MG63 (cell line): Measurements from ENCODE around the gene KRT74. TPM values are rescaled to one million over a fixed set of nuclear protein-coding genes. Genes with fewer than 3 reads are reported as not detected.

Experiments used
- DNase-seq: peaks from one replicate; pipeline ENCODE4 v3.0.0-alpha.2; 2020
- H3K27me3 ChIP-seq: fragments of 250-450 bp; sonication (Bioruptor Pico); 2 replicates; pipeline ENCODE4 v1.5.1; 2020; ENCODE audit warnings: mild to moderate bottlenecking, moderate library complexity
- H3K36me3 ChIP-seq: fragments of 250-450 bp; sonication (Bioruptor Pico); 2 replicates; pipeline ENCODE4 v1.5.1; 2020; ENCODE audit warnings: mild to moderate bottlenecking, moderate library complexity
- H3K4me3 ChIP-seq: fragments of 250-450 bp; sonication (Bioruptor Pico); 2 replicates; pipeline ENCODE4 v1.5.1; 2020; ENCODE audit warnings: mild to moderate bottlenecking, moderate library complexity
- H3K9me3 ChIP-seq: fragments of 250-450 bp; sonication (Bioruptor Pico); 2 replicates; pipeline ENCODE4 v1.5.1; 2020; ENCODE audit warnings: mild to moderate bottlenecking, moderate library complexity
- total RNA-seq: library from RNA; depleted of rRNA; stranded (reverse); fragments of >200 nt; shearing (Covaris generic); gene quantifications from 2 replicates; pipeline ENCODE4 v1.2.3, GENCODE V29; 2014; ENCODE audit warnings: low replicate concordance; rRNA removed

The KRT74 gene
- total RNA-seq, 1 experiment from 2014 or later, result not detected

DNA sequence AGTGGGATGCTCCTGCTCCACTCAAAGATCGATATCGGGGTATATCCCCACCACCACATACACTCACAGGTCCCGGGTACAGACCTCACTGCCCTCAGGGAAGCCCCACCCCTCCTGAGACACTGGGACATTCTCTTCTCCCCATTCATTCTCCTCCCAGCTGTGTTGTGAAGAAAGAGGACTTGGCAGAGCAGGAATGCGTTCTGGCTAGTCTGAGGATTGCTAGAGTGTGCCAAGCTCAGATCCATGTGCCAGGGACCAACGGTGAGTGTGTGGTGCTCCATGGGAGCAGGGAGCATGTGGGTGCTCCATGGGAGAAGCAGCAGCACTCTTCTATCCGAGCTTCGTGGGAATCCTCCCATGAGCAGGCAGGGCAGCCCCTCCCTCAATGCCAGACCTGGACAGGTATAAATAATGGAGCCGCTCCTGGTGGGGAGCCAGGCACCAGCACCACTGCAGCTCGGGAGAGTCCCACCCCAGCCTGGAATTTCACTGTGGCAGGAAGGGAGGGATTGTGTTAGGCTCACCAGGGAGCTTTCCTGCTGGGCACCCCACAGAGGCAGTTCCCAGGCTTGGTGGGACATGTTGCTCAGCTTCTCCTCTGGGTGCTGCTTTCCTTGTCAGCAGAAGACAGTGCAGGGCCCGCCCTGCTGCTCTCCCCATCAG lies 51.2 kb downstream of the KRT74 start:
- Histone ChIP-seq H3K9me3 (no peaks in the 10 kb centered on the region), H3K4me3 (no peak overlapping the region), H3K27me3 (no peaks in the 10 kb centered on the region), H3K36me3 (no peaks in the 10 kb centered on the region)
- DNase-seq, result peak; percentile 82

DNA sequence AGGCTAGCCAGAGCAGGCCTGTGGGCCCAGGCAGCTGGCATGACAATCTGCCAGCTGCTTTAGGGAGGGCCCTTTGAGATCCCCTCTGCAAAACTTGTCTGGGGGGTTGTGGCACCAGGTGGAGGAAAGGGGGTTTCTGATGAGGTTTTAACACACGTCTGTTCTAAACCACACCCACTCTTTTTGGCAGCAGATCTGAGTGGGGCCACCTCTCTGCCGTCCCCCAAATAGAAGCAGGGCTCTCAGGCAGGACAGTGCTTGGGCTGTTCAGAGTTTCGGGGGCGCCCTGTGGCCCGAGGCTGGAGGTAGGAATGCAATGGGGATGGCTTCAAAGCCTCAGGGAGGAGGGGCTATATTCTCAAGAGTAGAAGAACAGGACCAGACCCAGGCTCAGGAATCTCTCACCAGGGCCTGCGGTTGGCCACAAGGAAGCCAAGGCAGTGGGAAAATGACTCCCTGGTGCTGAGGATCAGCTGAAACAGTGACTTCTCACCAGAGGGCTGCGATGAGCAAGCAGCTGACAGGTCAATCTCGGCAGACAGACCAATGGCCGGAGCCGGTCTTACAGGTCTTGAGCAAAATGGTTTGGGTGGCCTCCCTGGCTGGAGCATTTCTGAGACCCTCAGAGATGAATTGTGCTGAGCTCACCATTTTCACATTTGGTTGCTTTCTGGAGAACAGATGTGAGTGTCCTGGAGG lies 51.9 kb downstream of the KRT74 start:
- H3K27me3 ChIP-seq, result no peaks in the 10 kb centered on the region
- H3K9me3 ChIP-seq, result no peaks in the 10 kb centered on the region
- H3K36me3 ChIP-seq, result no peaks in the 10 kb centered on the region
- peak; percentile 24 for DNase-seq
- no peak overlapping the region for H3K4me3 ChIP-seq

DNA sequence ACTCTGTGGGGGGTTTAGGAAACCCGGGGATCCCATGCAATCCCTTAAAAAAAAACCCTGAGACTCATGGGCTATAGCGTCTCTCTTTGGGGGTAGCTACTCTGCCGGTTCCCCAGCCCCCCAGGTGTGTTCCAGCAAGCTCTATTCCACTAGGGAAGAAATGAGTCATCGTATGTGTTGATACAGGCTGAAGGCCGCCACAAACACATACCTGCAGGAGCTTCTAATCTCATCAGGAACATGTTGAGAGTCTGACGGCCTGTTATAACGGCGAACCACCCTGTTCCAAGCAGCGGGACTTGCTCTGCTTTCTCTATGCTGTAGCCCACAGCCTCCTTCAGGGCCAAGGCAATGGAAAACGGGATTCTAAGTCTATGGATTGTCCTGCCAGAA lies 52.5 kb downstream of the KRT74 start:
- H3K27me3 ChIP-seq, result no peaks in the 10 kb centered on the region
- no peaks in the 10 kb centered on the region for H3K36me3 ChIP-seq
- H3K9me3 ChIP-seq, result no peaks in the 10 kb centered on the region
- no peak for DNase-seq
- H3K4me3 ChIP-seq, result no peak overlapping the region

- Histone ChIP-seq H3K4me3 (no peak within 1 kb of the TSS), H3K36me3 (no peaks in the 10 kb centered on the region), H3K9me3 (no peaks in the 10 kb centered on the region), H3K27me3 (no peaks in the 10 kb centered on the region)
- DNase-seq, result no peak
Observed at GRCh38 chr12:52519826-52520662, 53.6 kb downstream of the KRT74 start, which contains the start of gene KRT5. Gene KRT5, minus strand, starts transcription at chr12:52520394. Its CDS starts 98 bp downstream, at chr12:52520296.

GRCh38 chr12:52519387-52519703 lies 54.3 kb downstream of the KRT74 start:
- H3K27me3 ChIP-seq, result no peaks in the 10 kb centered on the region
- DNase-seq, result no peak
- no peak overlapping the region for H3K4me3 ChIP-seq
- no peaks in the 10 kb centered on the region for H3K9me3 ChIP-seq
- no peaks in the 10 kb centered on the region for H3K36me3 ChIP-seq

- Histone ChIP-seq H3K36me3 (no peaks in the 10 kb centered on the region), H3K9me3 (no peaks in the 10 kb centered on the region), H3K4me3 (no peak overlapping the region), H3K27me3 (no peaks in the 10 kb centered on the region)
- DNase-seq, result no peak
Observed at GRCh38 chr12:52518574-52519386, 54.9 kb downstream of the KRT74 start.

DNA sequence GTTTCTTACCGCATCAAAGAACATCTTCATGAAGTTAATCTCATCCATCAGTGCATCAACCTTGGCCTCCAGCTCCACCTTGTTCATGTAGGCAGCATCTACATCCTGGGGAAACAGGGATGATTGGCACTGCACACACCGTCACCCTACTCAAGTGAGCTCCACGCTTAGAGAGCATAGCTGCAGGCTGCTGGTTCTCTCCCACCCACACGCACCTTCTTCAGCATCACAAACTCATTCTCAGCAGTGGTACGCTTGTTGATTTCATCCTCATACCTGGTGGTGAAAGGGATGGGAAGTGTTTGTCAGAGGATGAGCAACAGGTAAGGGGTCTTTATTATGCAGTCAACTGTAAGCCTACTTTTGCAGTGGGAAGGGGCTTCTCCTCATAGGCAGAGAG lies 55.8 kb downstream of the KRT74 start:
- DNase-seq, result no peak
- Histone ChIP-seq H3K36me3 (no peaks in the 10 kb centered on the region), H3K4me3 (no peak overlapping the region), H3K27me3 (no peaks in the 10 kb centered on the region), H3K9me3 (no peaks in the 10 kb centered on the region)

DNA sequence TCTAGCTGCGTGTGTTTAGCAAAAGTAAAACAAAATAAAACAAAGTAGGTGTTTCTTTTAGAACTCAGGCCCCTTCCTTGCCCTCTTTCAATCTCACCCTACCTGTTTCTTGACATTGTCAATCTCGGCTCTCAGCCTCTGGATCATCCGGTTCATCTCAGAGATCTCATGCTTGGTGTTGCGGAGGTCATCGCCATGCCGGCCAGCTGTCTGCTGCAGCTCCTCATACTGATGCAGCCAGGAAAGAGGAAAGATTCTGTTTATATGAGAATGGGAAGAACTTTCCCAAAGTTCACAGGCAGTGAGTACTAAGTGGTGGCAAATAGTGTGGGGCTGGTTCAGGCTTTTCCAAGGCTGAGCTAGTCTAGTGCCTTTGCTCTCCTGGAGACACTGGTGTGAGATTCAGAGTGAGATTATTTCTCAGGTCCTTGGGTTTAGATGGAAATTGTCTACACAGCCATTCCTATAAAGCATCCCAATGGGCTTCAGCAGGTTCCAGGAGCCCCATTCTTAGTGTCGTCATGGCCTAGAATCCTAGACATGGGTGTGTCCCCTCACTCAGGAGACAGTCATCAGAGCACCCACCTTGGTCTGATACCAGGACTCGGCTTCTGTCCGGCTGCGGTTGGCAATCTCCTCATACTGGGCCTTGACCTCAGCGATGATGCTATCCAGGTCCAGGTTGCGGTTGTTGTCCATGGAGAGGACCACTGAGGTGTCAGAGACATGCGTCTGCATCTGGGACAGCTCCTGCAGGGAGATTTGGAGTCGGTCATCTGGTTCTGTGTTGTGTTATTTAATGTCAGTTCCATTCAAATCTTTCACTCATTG lies 56.4 kb downstream of the KRT74 start:
- no peaks in the 10 kb centered on the region for H3K9me3 ChIP-seq
- no peak overlapping the region for H3K4me3 ChIP-seq
- no peaks in the 10 kb centered on the region for H3K36me3 ChIP-seq
- no peaks in the 10 kb centered on the region for H3K27me3 ChIP-seq
- DNase-seq, result no peak

- Histone ChIP-seq H3K27me3 (no peaks in the 10 kb centered on the region), H3K4me3 (no peak overlapping the region), H3K9me3 (peaks cover 3% of the 10 kb centered on the region; the same call in 1 of the 2 replicates), H3K36me3 (no peaks in the 10 kb centered on the region)
- DNase-seq, result no peak
Observed at GRCh38 chr12:52515927-52516831, 57.5 kb downstream of the KRT74 start.

Other genes with a start within 250 kb of the KRT74 start
- gene KRT85, start 206.4 kb downstream of the KRT74 start, total RNA-seq, result not detected in 2 replicates
- gene KRT84, start 188.2 kb downstream of the KRT74 start, total RNA-seq, result not detected in 2 replicates
- not detected in 2 replicates for gene KRT82, start 167.5 kb downstream of the KRT74 start, total RNA-seq
- not detected in 2 replicates for gene KRT75, start 139.5 kb downstream of the KRT74 start, total RNA-seq
- gene KRT6B, start 121.7 kb downstream of the KRT74 start, total RNA-seq, result not detected in 2 replicates
- gene KRT6C, start 100.0 kb downstream of the KRT74 start, total RNA-seq, result not detected in 2 replicates
- not detected in 2 replicates for gene KRT6A, start 80.6 kb downstream of the KRT74 start, total RNA-seq
- 0.23 TPM in 1 of 2 replicates, not detected in the other for gene KRT5, start 53.4 kb downstream of the KRT74 start, total RNA-seq
- gene KRT71, start 20.7 kb downstream of the KRT74 start, total RNA-seq, result not detected in 2 replicates
- gene KRT72, start 27.6 kb upstream of the KRT74 start, total RNA-seq, result not detected in 2 replicates
- gene KRT73, start 44.7 kb upstream of the KRT74 start, total RNA-seq, result not detected in 2 replicates
- gene KRT2, start 78.4 kb upstream of the KRT74 start, total RNA-seq, result not detected in 2 replicates
- not detected in 2 replicates for gene KRT1, start 106.6 kb upstream of the KRT74 start, total RNA-seq
- not detected in 2 replicates for gene KRT77, start 129.7 kb upstream of the KRT74 start, total RNA-seq
- gene KRT76, start 203.5 kb upstream of the KRT74 start, total RNA-seq, result not detected in 2 replicates
- not detected in 2 replicates for gene KRT3, start 222.3 kb upstream of the KRT74 start, total RNA-seq
- not detected in 2 replicates for gene KRT4, start 240.3 kb upstream of the KRT74 start, total RNA-seq